HepG2 (cell line): Measurements from ENCODE around the gene DCTN2. TPM values are rescaled to one million over a fixed set of nuclear protein-coding genes. Genes with fewer than 3 reads are reported as not detected.

Source experiments
- ELF4 ChIP-seq: sonication (generic); formaldehyde crosslinking; IDR thresholded peaks from 2 replicates; pipeline ENCODE4 v1.5.0; 2020; ENCODE audit warnings: missing genetic modification reagents, mild to moderate bottlenecking, moderate library complexity, borderline replicate concordance
- ISX ChIP-seq: sonication (generic); formaldehyde crosslinking; conservative IDR thresholded peaks from 2 replicates; pipeline ENCODE4 v1.5.0; 2020; ENCODE audit warnings: missing genetic modification reagents
- NONO ChIP-seq, 2 experiments: fragments of 450-650 bp in 1 of 2; sonication (generic) in 1 of 2; formaldehyde crosslinking in 1 of 2; IDR thresholded peaks in 1 of 2; conservative IDR thresholded peaks in 1 of 2; 2 replicates each; pipeline versions ENCODE4 v1.6.1 to v1.8.0; 2017 to 2022; ENCODE audit warnings: mild to moderate bottlenecking in 1 of 2, missing genetic modification reagents in 1 of 2, moderate library complexity in 1 of 2
- RNF2 ChIP-seq: fragments of 450-650 bp; conservative IDR thresholded peaks from 2 replicates; pipeline ENCODE4 v1.6.1; 2016; ENCODE audit warnings: low read depth
- SOX6 ChIP-seq, 2 experiments: fragments of 450-650 bp in 1 of 2; sonication (generic) in 1 of 2; formaldehyde crosslinking in 1 of 2; IDR thresholded peaks; 2 replicates each; pipeline versions ENCODE4 v1.4.0 to v1.6.1; 2017 to 2020; ENCODE audit warnings: antibody characterized with exemption in 1 of 2, mild to moderate bottlenecking in 1 of 2, missing genetic modification reagents in 1 of 2
- SP4 ChIP-seq: sonication (generic); formaldehyde crosslinking; IDR thresholded peaks from 2 replicates; pipeline ENCODE4 v1.8.1; 2023; ENCODE audit warnings: mild to moderate bottlenecking, missing genetic modification reagents
- ZFP41 ChIP-seq: sonication (generic); formaldehyde crosslinking; IDR thresholded peaks from 2 replicates; pipeline ENCODE4 v1.4.0; 2020; ENCODE audit warnings: mild to moderate bottlenecking, missing genetic modification reagents, borderline replicate concordance
- ZNF337 ChIP-seq: sonication (generic); formaldehyde crosslinking; IDR thresholded peaks from 2 replicates; pipeline ENCODE4 v1.5.1; 2020; ENCODE audit warnings: missing genetic modification reagents, low read depth, mild to moderate bottlenecking, borderline replicate concordance
- ZNF577 ChIP-seq: sonication (generic); formaldehyde crosslinking; IDR thresholded peaks from 2 replicates; pipeline ENCODE4 v1.4.0; 2020; ENCODE audit warnings: mild to moderate bottlenecking, low read depth, missing genetic modification reagents, borderline replicate concordance
- polyA plus RNA-seq, 8 experiments: library from polyadenylated mRNA; depleted of rRNA in 3 of 8; stranded (reverse) in 7 of 8; unstranded in 1 of 8; fragments of >200 nt; fragmentation: Illumina TruSeq in 4 of 8; extraction: Trizol in 4 of 8; gene quantifications; 2 replicates each; pipeline versions ENCODE4 v1.2.1 to v1.2.3, GENCODE V29; 2011 to 2016; ENCODE audit warnings: low read depth in 4 of 8, missing spikeins in 1 of 8, mixed read lengths in 1 of 8; ENCODE audit not compliant: insufficient read depth in 1 of 8
- total RNA-seq, 5 experiments: library from RNA; depleted of rRNA; stranded (reverse); fragments of >200 nt; fragmentation: Illumina TruSeq; extraction: Trizol; gene quantifications; 2 replicates each; pipeline ENCODE4 v1.2.3, GENCODE V29; 2016; ENCODE audit warnings: low read depth in 1 of 5
- TF ChIP-seq, protein P1 (sequence below): sonication (generic); formaldehyde crosslinking; IDR thresholded peaks from 2 replicates; pipeline ENCODE4 v1.5.0; 2020; ENCODE audit warnings: mild to moderate bottlenecking, missing genetic modification reagents, borderline replicate concordance

Gene DCTN2
- total and polyA plus RNA-seq, 2 of the 13 experiments (the other 11 are each of a cell fraction or from before 2014, with no cell fraction given) = 72.0 to 77.4 TPM

DNA sequence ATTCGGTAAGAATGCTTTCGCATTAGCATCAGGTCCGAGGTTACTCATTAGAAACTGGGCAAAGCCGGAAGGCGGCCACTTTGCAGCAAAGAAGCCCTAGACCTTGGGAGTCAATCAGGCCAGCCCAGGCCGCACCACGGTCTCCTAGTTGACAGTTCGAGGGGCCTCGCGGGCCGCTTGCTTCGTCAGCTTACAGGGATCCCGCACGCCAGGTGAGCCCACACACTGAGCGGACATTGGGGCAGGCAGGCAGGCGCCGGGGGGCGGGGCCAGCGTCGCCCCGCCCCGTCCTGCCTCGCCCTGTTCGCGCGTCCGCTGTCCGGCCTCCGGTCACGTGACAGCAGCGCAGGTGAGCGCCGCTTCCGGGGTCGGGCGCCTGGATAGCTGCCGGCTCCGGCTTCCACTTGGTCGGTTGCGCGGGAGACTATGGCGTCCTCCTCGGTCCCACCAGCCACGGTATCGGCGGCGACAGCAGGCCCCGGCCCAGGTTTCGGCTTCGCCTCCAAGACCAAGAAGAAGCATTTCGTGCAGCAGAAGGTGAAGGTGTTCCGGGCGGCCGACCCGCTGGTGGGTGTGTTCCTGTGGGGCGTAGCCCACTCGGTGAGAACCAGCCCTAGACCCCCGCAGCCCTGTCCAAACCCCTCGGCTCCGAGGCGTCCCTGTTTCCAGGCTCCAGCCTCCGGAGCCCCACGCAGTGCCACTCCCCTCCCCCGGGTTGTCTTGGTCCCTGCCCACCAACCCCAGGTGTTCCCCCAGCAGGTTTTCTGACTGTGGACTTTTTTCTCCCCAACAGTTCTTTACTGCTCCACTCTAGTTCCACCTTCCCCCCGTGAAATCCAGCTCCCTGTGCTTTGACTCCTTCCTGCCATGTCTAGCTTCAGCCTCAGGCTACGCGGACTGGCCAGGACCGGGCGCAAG lies 44.1 kb upstream of the DCTN2 start, which contains the start of gene PIP4K2C (continued):
- TF ChIP-seq NONO (IDR thresholded peaks at IDR 0.05) (no peak), NONO (CRISPR knock-in tag; conservative IDR thresholded peaks at IDR 0.05) (peak; percentile 38; the same call in 1 of the 2 replicates), ISX (no peak), RNF2 (0 out of 2 replicates have a peak, but pooled peaks have one; percentile 34), ZNF577 (0 out of 2 replicates have a peak, but pooled peaks have one; percentile 35), SOX6 (IDR thresholded peaks at IDR 0.05) (no peak), SOX6 (CRISPR knock-in tag; IDR thresholded peaks at IDR 0.05) (peak; percentile 40), ZFP41 (CRISPR knock-in tag) (no peak), ZNF337 (0 out of 2 replicates have a peak, but pooled peaks have one; percentile 25), ELF4 (peak; percentile 55; the same call in 1 of the 2 replicates), SP4 (CRISPR knock-in tag) (peak; percentile 86)
- TF ChIP-seq, protein P1, sequence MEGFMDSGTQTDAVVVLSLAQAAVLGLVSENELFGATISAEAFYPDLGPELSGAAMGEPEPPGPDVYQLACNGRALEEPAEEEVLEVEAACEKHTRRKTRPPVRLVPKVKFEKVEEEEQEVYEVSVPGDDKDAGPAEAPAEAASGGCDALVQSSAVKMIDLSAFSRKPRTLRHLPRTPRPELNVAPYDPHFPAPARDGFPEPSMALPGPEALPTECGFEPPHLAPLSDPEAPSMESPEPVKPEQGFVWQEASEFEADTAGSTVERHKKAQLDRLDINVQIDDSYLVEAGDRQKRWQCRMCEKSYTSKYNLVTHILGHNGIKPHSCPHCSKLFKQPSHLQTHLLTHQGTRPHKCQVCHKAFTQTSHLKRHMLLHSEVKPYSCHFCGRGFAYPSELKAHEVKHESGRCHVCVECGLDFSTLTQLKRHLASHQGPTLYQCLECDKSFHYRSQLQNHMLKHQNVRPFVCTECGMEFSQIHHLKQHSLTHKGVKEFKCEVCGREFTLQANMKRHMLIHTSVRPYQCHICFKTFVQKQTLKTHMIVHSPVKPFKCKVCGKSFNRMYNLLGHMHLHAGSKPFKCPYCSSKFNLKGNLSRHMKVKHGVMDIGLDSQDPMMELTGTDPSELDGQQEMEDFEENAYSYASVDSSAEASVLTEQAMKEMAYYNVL (CRISPR knock-in tag) = 0 out of 2 replicates have a peak, but pooled peaks have one; percentile 44
